ENCODE data around the gene ZFP14.

Gene ZFP14

GRCh38 chr19:36421749-36422481 is 42.9 kb upstream of the ZFP14 start (continued):
- TF ChIP-seq ZNF510 (tag by site-specific recombination; IDR thresholded peaks at IDR 0.05; ENCODE audit: insufficient replicate concordance) (no peak), ZIC2 (tag by site-specific recombination; IDR thresholded peaks at IDR 0.05) (no peak), ZBTB44 (tag by site-specific recombination; IDR thresholded peaks at IDR 0.05) (no peak), ZNF514 (tag by site-specific recombination; IDR thresholded peaks at IDR 0.05) (no peak), ZNF658 (tag by site-specific recombination; IDR thresholded peaks at IDR 0.05) (no peak), ZNF645 (tag by site-specific recombination; IDR thresholded peaks at IDR 0.05) (no peak), ZBTB48 (tag by site-specific recombination; IDR thresholded peaks at IDR 0.05) (no peak), ZNF777 (tag by site-specific recombination; IDR thresholded peaks at IDR 0.05; ENCODE audit: borderline replicate concordance) (no peak), ZNF544 (tag by site-specific recombination; IDR thresholded peaks at IDR 0.05) (no peak), ZNF10 (tag by site-specific recombination; IDR thresholded peaks at IDR 0.05) (no peak)

GRCh38 chr19:36420961-36421748 is 42.2 kb upstream of the ZFP14 start:
- H3K4me1 ChIP-seq (ENCODE audit: control insufficient read depth, insufficient read depth, low read length), result peaks cover 9% of the 10 kb centered on the region
- H3K4me3 ChIP-seq (ENCODE audit: low read depth, low read length), result no peak overlapping the region
- peaks cover 0 to 16% of the 10 kb centered on the region in 2 experiments; a peak in 2 of 3 replicates for H3K36me3 ChIP-seq (ENCODE audit: control insufficient read depth in 2 of 2, insufficient read depth in 1 of 2, low read length in 2 of 2)
- ChIA-PET POLR2A (no interaction called here), CTCF (no interaction called here)
- H3K9me3 ChIP-seq (ENCODE audit: control insufficient read depth, insufficient read depth, low read depth, low read length), result peaks cover 32% of the 10 kb centered on the region
- H3K27ac ChIP-seq (ENCODE audit: extremely low read depth, low read depth, low read length), result no peak overlapping the region
- TF ChIP-seq KLF17 (tag by site-specific recombination; IDR thresholded peaks at IDR 0.05) (no peak), PRDM2 (tag by site-specific recombination; IDR thresholded peaks at IDR 0.05; ENCODE audit: borderline replicate concordance) (no peak), ZNF10 (tag by site-specific recombination; IDR thresholded peaks at IDR 0.05) (no peak), ZNF18 (tag by site-specific recombination; IDR thresholded peaks at IDR 0.05) (no peak), ZSCAN16 (tag by site-specific recombination; IDR thresholded peaks at IDR 0.05) (no peak), ZNF658 (tag by site-specific recombination; IDR thresholded peaks at IDR 0.05) (no peak), ZNF600 (tag by site-specific recombination; IDR thresholded peaks at IDR 0.05) (no peak), ZNF266 (tag by site-specific recombination; IDR thresholded peaks at IDR 0.05; ENCODE audit: low read depth) (no peak), ZNF146 (tag by site-specific recombination; IDR thresholded peaks at IDR 0.05) (no peak), ZBTB17 (tag by site-specific recombination; IDR thresholded peaks at IDR 0.05) (no peak), ZNF585B (tag by site-specific recombination; IDR thresholded peaks at IDR 0.05) (no peak), ZNF571 (tag by site-specific recombination; IDR thresholded peaks at IDR 0.05) (no peak), ZNF654 (tag by site-specific recombination; IDR thresholded peaks at IDR 0.05; ENCODE audit: low read depth) (no peak), ZNF23 (tag by site-specific recombination; IDR thresholded peaks at IDR 0.05; ENCODE audit: borderline replicate concordance) (no peak)
